VCaP (cell line): Measurements from ENCODE around the gene ENPP3.
"Not testable (repeated sequence)": the region's sequence is repeated elsewhere in the genome, so short reads cannot be mapped to it uniquely, and the experiment has no call there.

Source experiments
- H3K27ac ChIP-seq: fragments of 450-650 bp; 2 replicates; pipeline ENCODE4 v1.5.1; 2017
- TF ChIP-seq, protein P1 (sequence below): fragments of 450-650 bp; conservative IDR thresholded peaks from 2 replicates; pipeline ENCODE4 v1.5.1; 2017; ENCODE audit warnings: mild to moderate bottlenecking, moderate library complexity

Gene ENPP3

DNA sequence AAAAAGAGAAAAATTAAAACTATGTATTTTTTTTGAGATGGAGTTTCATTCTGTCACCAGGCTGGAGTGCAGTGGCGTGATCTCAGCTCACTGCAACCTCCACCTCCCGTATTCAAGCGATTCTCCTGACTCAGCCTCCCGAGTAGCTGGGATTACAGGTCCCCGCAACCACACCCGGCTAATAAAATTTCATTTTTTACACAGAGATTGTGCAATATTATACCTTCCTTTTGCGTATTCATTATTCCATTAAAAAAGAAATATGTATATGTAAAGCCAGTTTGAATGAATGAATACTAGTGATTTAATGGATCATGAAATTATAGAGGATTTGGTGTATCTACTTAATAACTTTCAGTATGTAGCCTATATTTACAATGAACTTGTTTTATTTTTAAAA lies 111.9 kb downstream of the ENPP3 start:
- no peak overlapping the region for H3K27ac ChIP-seq
- TF ChIP-seq, protein P1, sequence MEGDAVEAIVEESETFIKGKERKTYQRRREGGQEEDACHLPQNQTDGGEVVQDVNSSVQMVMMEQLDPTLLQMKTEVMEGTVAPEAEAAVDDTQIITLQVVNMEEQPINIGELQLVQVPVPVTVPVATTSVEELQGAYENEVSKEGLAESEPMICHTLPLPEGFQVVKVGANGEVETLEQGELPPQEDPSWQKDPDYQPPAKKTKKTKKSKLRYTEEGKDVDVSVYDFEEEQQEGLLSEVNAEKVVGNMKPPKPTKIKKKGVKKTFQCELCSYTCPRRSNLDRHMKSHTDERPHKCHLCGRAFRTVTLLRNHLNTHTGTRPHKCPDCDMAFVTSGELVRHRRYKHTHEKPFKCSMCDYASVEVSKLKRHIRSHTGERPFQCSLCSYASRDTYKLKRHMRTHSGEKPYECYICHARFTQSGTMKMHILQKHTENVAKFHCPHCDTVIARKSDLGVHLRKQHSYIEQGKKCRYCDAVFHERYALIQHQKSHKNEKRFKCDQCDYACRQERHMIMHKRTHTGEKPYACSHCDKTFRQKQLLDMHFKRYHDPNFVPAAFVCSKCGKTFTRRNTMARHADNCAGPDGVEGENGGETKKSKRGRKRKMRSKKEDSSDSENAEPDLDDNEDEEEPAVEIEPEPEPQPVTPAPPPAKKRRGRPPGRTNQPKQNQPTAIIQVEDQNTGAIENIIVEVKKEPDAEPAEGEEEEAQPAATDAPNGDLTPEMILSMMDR = no peak

DNA sequence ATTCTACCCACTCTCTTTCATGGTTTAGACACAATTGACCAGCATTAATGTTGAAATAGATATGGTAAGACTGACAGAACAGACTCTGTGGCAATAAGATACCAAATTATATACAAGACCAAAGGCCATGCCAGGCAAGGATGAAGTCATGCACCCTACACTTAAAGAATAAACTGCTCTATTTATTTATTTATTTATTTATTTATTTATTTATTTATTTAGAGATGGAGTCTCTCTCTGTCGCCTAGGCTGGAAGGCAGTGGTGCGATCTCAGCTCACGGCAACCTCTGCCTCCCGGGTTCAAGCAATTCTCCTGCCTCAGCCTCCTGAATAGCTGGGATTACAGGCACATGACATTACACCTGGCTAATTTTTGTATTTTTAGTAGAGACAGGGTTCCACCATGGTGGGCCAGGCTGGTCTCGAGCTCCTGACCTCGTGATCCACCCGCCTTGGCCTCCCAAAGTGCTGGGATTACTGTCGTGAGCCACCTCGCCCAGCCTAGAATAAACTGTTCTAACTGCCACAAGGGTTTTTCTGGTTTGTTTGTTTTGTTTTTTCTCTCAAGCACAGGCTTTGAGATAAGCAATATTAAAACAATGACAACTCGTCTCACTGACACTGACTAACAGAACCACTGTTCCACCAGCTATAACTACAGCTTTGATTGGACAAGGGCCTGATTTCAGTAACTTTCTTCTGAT lies 114.1 kb downstream of the ENPP3 start:
- not testable (repeated sequence) for H3K27ac ChIP-seq

DNA sequence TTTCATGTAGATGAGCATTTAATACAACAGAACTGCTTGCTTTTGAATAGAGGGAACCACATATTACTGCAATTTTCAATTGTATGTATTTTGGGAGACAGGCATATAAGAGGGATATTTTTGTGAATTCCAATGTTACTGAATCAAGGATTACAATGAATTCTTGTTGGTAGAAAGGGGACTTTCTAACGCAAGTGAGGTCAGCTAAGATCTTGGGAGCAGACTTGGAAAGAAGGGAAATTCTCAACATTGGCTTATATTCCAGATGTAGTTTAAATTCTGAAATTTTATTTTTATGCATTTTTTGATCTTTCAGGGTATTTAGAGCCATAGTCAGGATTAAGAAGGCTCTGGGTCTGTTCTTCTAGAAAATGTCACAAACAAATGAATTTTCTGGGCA lies 117.0 kb downstream of the ENPP3 start:
- TF ChIP-seq, protein P1 = no peak
- peak overlapping the region; percentile 65 for H3K27ac ChIP-seq

DNA sequence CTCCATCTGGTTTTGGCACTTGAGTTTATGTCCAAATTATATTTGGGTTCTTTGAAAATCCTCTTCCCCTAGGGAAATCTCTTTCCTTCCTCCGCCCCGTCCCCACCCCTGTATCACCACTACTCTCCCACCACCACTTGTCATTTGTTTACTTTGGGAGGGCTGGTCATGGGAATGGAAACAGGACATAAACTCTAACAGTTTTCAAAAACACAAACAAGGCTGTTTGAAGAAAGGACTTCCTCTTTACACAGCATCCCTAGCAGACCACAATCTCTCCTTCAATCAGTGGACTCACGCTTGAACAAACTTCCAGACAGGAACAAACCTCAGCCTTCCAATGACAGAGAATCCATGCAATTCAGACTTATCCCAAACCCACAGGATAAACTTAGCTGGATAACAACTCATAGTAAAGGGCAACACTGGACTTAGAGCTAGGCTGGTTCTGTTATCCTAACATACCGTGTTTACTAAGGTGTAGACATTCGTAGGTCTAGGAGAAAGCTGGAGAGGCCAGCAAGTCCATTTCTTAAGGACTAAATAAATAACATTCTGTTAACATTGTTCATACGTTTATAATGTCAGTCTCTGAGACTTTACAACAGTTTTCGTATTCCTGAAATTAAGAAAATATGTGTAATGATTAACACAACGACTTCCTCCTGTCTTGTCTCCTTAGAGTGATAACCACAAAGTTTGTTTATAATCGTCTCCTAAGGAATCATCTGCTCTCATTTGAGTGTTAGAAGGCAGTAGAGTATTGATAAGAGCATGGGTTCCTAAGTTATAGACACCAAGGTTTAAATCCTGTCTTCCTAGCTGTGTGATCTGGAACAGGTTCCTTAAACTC lies 117.8 kb downstream of the ENPP3 start:
- TF ChIP-seq, protein P1 = no peak
- H3K27ac ChIP-seq = peak overlapping the region; percentile 65

DNA sequence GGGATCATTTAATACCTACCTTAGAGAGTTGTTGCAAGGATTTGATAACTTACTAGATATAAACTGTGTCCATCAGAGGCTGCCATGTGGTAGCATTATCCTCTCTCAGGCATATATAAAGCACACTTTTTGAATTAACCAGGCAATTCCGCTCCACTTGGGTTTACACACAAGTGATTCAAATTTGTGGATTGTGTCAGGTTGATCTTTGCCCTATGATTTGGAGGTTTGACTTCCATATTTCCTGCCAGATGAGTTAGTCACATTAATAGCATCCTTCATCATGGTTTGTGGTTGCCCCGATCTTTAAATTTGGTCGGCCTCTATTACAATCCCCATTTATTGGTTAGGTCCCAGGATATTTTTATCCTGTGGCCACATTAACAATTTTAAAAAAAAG lies 118.5 kb downstream of the ENPP3 start:
- TF ChIP-seq, protein P1 = no peak
- peak overlapping the region; percentile 65 for H3K27ac ChIP-seq

DNA sequence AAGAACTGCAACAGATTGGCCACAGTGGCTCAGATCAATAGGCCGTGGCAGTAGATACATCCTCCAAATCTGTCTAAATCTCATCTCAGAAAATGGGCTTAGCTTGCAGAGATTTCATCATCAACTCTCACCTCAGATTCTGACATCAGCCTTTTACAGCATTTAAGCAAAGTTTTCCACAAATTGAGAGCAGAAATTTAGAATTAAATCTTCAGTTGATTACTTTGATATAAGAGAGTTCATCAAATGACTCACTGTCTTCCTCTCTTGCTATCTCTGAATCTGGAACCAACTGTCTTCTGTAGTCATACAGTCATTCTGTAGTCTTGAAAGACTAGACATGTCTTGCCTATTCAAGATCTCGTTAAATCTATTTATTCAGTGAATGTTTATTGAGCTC lies 118.9 kb downstream of the ENPP3 start:
- peak overlapping the region; percentile 65 for H3K27ac ChIP-seq
- TF ChIP-seq, protein P1 = no peak

DNA sequence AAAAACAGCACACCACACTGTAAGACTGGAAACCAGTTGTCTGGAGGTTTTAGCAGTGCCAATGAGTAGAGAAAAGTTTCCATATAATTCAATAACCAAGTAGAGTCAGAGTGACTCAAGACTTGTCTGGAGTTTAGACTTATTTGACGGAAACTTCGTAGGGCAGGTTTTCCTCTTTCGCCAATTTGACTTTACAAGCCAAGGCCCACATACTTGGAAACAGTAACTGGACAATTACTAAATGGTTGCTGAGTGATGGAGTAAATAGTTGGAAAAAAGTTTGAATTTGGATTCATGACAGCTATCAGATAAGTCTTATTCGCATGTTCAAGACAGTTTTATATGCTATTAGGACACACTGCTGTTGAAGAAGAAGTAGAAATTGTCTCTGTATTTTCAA lies 121.8 kb downstream of the ENPP3 start:
- TF ChIP-seq, protein P1 = no peak
- H3K27ac ChIP-seq = no peak overlapping the region
